H1 (cell line): Measurements from ENCODE around the gene RMDN2. TPM values are rescaled to one million over a fixed set of nuclear protein-coding genes. Genes with fewer than 3 reads are reported as not detected.

ENCODE experiments used
- CTCF ChIA-PET: fragments of 300-600 bp; sonication (Branson Sonifier 250); formaldehyde crosslinking; loops from one replicate; lab custom pipeline; 2021; ENCODE audit not compliant: partially characterized antibody; lab: Charles Lee
- POLR2A ChIA-PET: fragments of 300-600 bp; sonication (Branson Sonifier 250); formaldehyde crosslinking; loops from one replicate; lab custom pipeline; 2021; ENCODE audit warnings: inconsistent platforms; ENCODE audit not compliant: partially characterized antibody; lab: Charles Lee
- DNase-seq, 2 experiments: peaks; one replicate each; pipeline versions ENCODE4 v3.0.0 to v3.0.0-alpha.2; 2010 to 2022; ENCODE audit warnings: low spot score in 2 of 2, low read depth in 1 of 2, mixed read lengths in 1 of 2
- FAIRE-seq: peaks from 2 replicates; lab custom pipeline; 2011; peaks lifted over from hg19 to GRCh38; lab: Jason Lieb, UNC
- H2AFZ ChIP-seq: 2 replicates; pipeline ENCODE4 v1.8.1; 2012; ENCODE audit warnings: low read length, inconsistent platforms
- H2AK5ac ChIP-seq: 2 replicates; pipeline ENCODE4 v1.6.1; 2013; ENCODE audit warnings: low read depth, low read length
- H2BK120ac ChIP-seq: replicated peaks from 2 replicates; pipeline ENCODE3; 2013; ENCODE audit warnings: low read depth, low read length, inconsistent platforms
- H2BK12ac ChIP-seq: 2 replicates; pipeline ENCODE4 v1.6.1; 2013; ENCODE audit warnings: low read depth, low read length
- H2BK15ac ChIP-seq: 2 replicates; pipeline ENCODE4 v1.6.1; 2013; ENCODE audit warnings: low read length
- H2BK20ac ChIP-seq: 2 replicates; pipeline ENCODE4 v1.6.1; 2013; ENCODE audit warnings: low read length
- H2BK5ac ChIP-seq: 2 replicates; pipeline ENCODE4 v1.6.1; 2013; ENCODE audit warnings: low read depth, low read length
- H3K14ac ChIP-seq: 2 replicates; pipeline ENCODE4 v1.6.1; 2013; ENCODE audit warnings: inconsistent platforms; ENCODE audit not compliant: insufficient read length
- H3K18ac ChIP-seq: 2 replicates; pipeline ENCODE4 v1.6.1; 2013; ENCODE audit warnings: low read length; ENCODE audit errors: extremely low read depth
- H3K23ac ChIP-seq: 2 replicates; pipeline ENCODE4 v1.6.1; 2013; ENCODE audit warnings: inconsistent platforms; ENCODE audit not compliant: insufficient read length
- H3K23me2 ChIP-seq: 2 replicates; pipeline ENCODE4 v1.6.1; 2013; ENCODE audit warnings: low read depth, low read length
- H3K27ac ChIP-seq: 2 replicates; pipeline ENCODE4 v1.6.1; 2011; ENCODE audit warnings: low read depth, low read length, inconsistent platforms
- H3K27me3 ChIP-seq, 4 experiments: replicated peaks in 1 of 4; 1 replicate in 1 of 4; 2 replicates in 3 of 4; pipeline versions ENCODE4 v1.6.1 to v1.8.1; 2011 to 2013; ENCODE audit warnings: low read length in 3 of 4, mild to moderate bottlenecking in 3 of 4, inconsistent platforms in 2 of 4, mixed read lengths in 2 of 4, moderate library complexity in 1 of 4; ENCODE audit not compliant: control insufficient read depth in 3 of 4, insufficient read depth in 3 of 4; ENCODE audit errors: extremely low read depth in 1 of 4
- H3K36me3 ChIP-seq, 4 experiments: 2 replicates each; pipeline versions ENCODE4 v1.6.1 to v1.8.1; 2011 to 2013; ENCODE audit warnings: mild to moderate bottlenecking in 4 of 4, low read length in 3 of 4, moderate library complexity in 2 of 4, control low read depth in 1 of 4, inconsistent platforms in 1 of 4; ENCODE audit not compliant: insufficient read depth in 4 of 4, control insufficient read depth in 2 of 4
- H3K4ac ChIP-seq: replicated peaks from 2 replicates; pipeline ENCODE3; 2013; ENCODE audit warnings: low read length, low read depth, mixed read lengths, inconsistent platforms; ENCODE audit not compliant: insufficient read length
- H3K4me1 ChIP-seq, 4 experiments: replicated peaks in 1 of 4; 1 replicate in 1 of 4; 2 replicates in 3 of 4; pipeline versions ENCODE4 v1.6.1 to v1.8.1; 2011 to 2013; ENCODE audit warnings: low read length in 3 of 4, inconsistent platforms in 2 of 4, mixed read lengths in 1 of 4; ENCODE audit not compliant: insufficient read depth in 4 of 4, control insufficient read depth in 3 of 4
- H3K4me2 ChIP-seq, 2 experiments: 2 replicates each; pipeline versions ENCODE4 v1.6.1 to v1.8.1; 2011 to 2013; ENCODE audit warnings: low read depth in 2 of 2, low read length in 2 of 2, control low read depth in 1 of 2, inconsistent platforms in 1 of 2, mild to moderate bottlenecking in 1 of 2; ENCODE audit not compliant: insufficient read depth in 1 of 2
- H3K4me3 ChIP-seq, 4 experiments: fragments of 200-600, 300-600 bp in 1 of 4; sonication (generic), shearing (Covaris generic), sonication (Bioruptor Twin) in 1 of 4; 2 replicates each; pipeline versions ENCODE4 v1.5.1 to v1.8.1; 2011 to 2016; ENCODE audit warnings: low read length in 4 of 4, low read depth in 3 of 4, control low read depth in 2 of 4, inconsistent platforms in 2 of 4, mild to moderate bottlenecking in 2 of 4, mixed read lengths in 1 of 4, moderate library complexity in 1 of 4; ENCODE audit not compliant: insufficient read depth in 2 of 4; ENCODE audit errors: extremely low read depth in 1 of 4
- H3K56ac ChIP-seq: replicated peaks from 2 replicates; pipeline ENCODE3; 2013; ENCODE audit warnings: low read depth, mild to moderate bottlenecking, mixed read lengths, low read length, inconsistent platforms; ENCODE audit not compliant: insufficient read length
- H3K79me1 ChIP-seq: 2 replicates; pipeline ENCODE4 v1.6.1; 2013; ENCODE audit warnings: low read depth, low read length, control low read depth
- H3K79me2 ChIP-seq, 2 experiments: 2 replicates each; pipeline versions ENCODE4 v1.6.1 to v1.8.1; 2012 to 2013; ENCODE audit warnings: low read length in 2 of 2, mild to moderate bottlenecking in 2 of 2, inconsistent platforms in 1 of 2; ENCODE audit not compliant: insufficient read depth in 2 of 2, control insufficient read depth in 1 of 2
- H3K9ac ChIP-seq, 4 experiments: replicated peaks in 1 of 4; 1 replicate in 1 of 4; 2 replicates in 3 of 4; pipeline versions ENCODE4 v1.6.1 to v1.8.1; 2011 to 2013; ENCODE audit warnings: low read depth in 3 of 4, low read length in 3 of 4, control low read depth in 2 of 4, mild to moderate bottlenecking in 2 of 4, moderate library complexity in 2 of 4, inconsistent platforms in 1 of 4; ENCODE audit errors: extremely low read depth in 1 of 4
- H3K9me3 ChIP-seq, 2 experiments: 2 replicates each; pipeline versions ENCODE4 v1.6.1 to v1.8.1; 2012 to 2013; ENCODE audit warnings: mild to moderate bottlenecking in 2 of 2, moderate library complexity in 2 of 2, control low read depth in 1 of 2, inconsistent platforms in 1 of 2, low read depth in 1 of 2, low read length in 1 of 2, mixed read lengths in 1 of 2; ENCODE audit not compliant: insufficient read depth in 2 of 2
- H4K20me1 ChIP-seq, 2 experiments: replicated peaks in 1 of 2; 2 replicates each; pipeline versions ENCODE3 to v1.8.1; 2011 to 2013; ENCODE audit warnings: inconsistent platforms in 2 of 2, low read length in 2 of 2, mild to moderate bottlenecking in 1 of 2; ENCODE audit not compliant: insufficient read depth in 2 of 2, control insufficient read depth in 1 of 2
- H4K5ac ChIP-seq: 2 replicates; pipeline ENCODE4 v1.6.1; 2013; ENCODE audit warnings: low read length, low read depth, mixed read lengths, inconsistent platforms; ENCODE audit not compliant: insufficient read length
- H4K8ac ChIP-seq: 2 replicates; pipeline ENCODE4 v1.8.0; 2013; ENCODE audit warnings: mild to moderate bottlenecking, moderate library complexity, low read length, inconsistent platforms; ENCODE audit not compliant: insufficient read depth; ENCODE audit errors: extremely low read depth
- H4K91ac ChIP-seq: replicated peaks from 2 replicates; pipeline ENCODE3; 2013; ENCODE audit warnings: low read length, mixed read lengths, inconsistent platforms; ENCODE audit not compliant: insufficient read length
- ATF3 ChIP-seq: IDR thresholded peaks from 2 replicates; pipeline ENCODE4 v1.6.1; 2011; ENCODE audit warnings: low read depth, mild to moderate bottlenecking, low read length; ENCODE audit not compliant: insufficient read depth
- CREB1 ChIP-seq: IDR thresholded peaks from 2 replicates; pipeline ENCODE4 v1.6.1; 2012; ENCODE audit warnings: inconsistent platforms
- EGR1 ChIP-seq: IDR thresholded peaks from 2 replicates; pipeline ENCODE4 v1.6.1; 2011; ENCODE audit warnings: low read depth, low read length, borderline replicate concordance
- KDM1A ChIP-seq: fragments of 200-600, 300-600 bp; sonication (generic); IDR thresholded peaks from 2 replicates; pipeline ENCODE4 v1.7.1; 2016; ENCODE audit warnings: mild to moderate bottlenecking, low read length, borderline replicate concordance
- NANOG ChIP-seq: IDR thresholded peaks from 2 replicates; pipeline ENCODE4 v1.6.1; 2011; ENCODE audit warnings: low read length, low read depth, mild to moderate bottlenecking, inconsistent platforms; ENCODE audit not compliant: insufficient read depth, poor library complexity, severe bottlenecking
- PHF8 ChIP-seq: fragments of 200-600 bp; sonication (generic); conservative IDR thresholded peaks from 2 replicates; pipeline ENCODE4 v1.7.1; 2012; ENCODE audit warnings: low read depth, mild to moderate bottlenecking, inconsistent platforms, low read length, moderate library complexity
- RBBP5 ChIP-seq: IDR thresholded peaks from 2 replicates; pipeline ENCODE4 v1.7.1; 2012; ENCODE audit warnings: low read depth, mild to moderate bottlenecking, inconsistent platforms, low read length, moderate library complexity, borderline replicate concordance
- SAP30 ChIP-seq: fragments of 300-600 bp; sonication (generic); IDR thresholded peaks from 2 replicates; pipeline ENCODE4 v1.7.1; 2012; ENCODE audit warnings: low read length, moderate library complexity, mild to moderate bottlenecking, inconsistent platforms; ENCODE audit not compliant: insufficient read depth, insufficient replicate concordance
- SIRT6 ChIP-seq: IDR thresholded peaks from one replicate; pipeline ENCODE4 v1.7.1; 2012; ENCODE audit warnings: low read length, inconsistent platforms
- SP4 ChIP-seq: IDR thresholded peaks from 2 replicates; pipeline ENCODE4 v1.6.1; 2012; ENCODE audit warnings: low read length, inconsistent platforms
- TAF1 ChIP-seq: IDR thresholded peaks from 2 replicates; pipeline ENCODE4 v1.6.1; 2011; ENCODE audit warnings: mild to moderate bottlenecking, low read depth, low read length
- YY1 ChIP-seq: IDR thresholded peaks from 2 replicates; pipeline ENCODE4 v1.6.1; 2011; ENCODE audit warnings: low read depth, mild to moderate bottlenecking, low read length
- WGBS, 2 experiments: shearing (Covaris generic) in 1 of 2; methylation state at CpG; one replicate each; pipeline versions ENCODE4 v1.1.6 to v1.1.7; 2013 to 2015; ENCODE audit warnings: low lambda C conversion rate in 2 of 2, mixed read lengths in 2 of 2, inconsistent platforms in 1 of 2, low coverage in 1 of 2, missing lambda C conversion rate in 1 of 2; ENCODE audit not compliant: insufficient replicate concordance in 2 of 2, insufficient coverage in 1 of 2, insufficient read length in 1 of 2; ENCODE audit errors: extremely low coverage in 1 of 2, missing lambda C conversion rate in 1 of 2; 5-methylcytosine and 5-hydroxymethylcytosine counted together
- polyA plus RNA-seq, 7 experiments: library from polyadenylated mRNA; depleted of rRNA in 3 of 7; stranded (reverse) in 5 of 7; unstranded in 2 of 7; fragments of >200 nt in 5 of 7; fragments of 200-250 nt in 2 of 7; gene quantifications; 1 replicate in 5 of 7; 2 replicates in 1 of 7; 4 replicates in 1 of 7; pipeline versions ENCODE4 v1.2.1 to v1.2.3, GENCODE V29; 2011 to 2013; ENCODE audit warnings: missing spikeins in 2 of 7, mixed read lengths in 2 of 7
- total RNA-seq: library from RNA; stranded (reverse); fragmentation: NEBNext Ultra II Directional; extraction: Animal tissue kit (Norgen Biotek cat#: 25700); gene quantifications from 2 replicates; pipeline ENCODE4 v1.2.1, GENCODE V29; 2021

The RMDN2 gene
- total and polyA plus RNA-seq, 2 of the 8 experiments (the other 6 are each of a cell fraction or from before 2014, with no cell fraction given) = 0.53 to 3.0 TPM

DNA sequence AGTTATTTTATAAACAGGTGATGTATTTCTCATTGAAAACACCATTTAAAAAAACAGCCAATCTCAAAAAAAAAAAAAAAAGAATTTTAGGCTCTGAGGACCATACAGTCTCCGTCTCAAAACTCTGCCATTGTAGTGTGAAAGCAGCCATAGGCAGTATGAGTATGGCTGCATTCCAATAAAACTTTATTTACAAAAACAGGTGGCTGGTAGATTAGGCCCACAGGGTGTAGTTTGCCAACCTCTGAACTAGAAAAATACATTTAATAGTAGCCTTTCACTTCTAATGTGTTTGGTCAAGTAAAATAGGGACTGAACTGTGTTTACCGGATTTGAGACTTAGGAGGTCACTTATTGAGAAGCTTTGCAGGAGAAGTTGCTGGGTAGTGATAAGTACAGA, 19.2 kb downstream of the RMDN2 start:
- POLR2A ChIA-PET = no interaction called here
- no peak overlapping the region for H2BK15ac ChIP-seq
- no peaks in the 10 kb centered on the region for H3K27me3 ChIP-seq
- H3K56ac ChIP-seq = no peak overlapping the region
- H3K79me2 ChIP-seq = no peaks in the 10 kb centered on the region
- CTCF ChIA-PET = no interaction called here
- 84% methylated on average over 2 of the region's 2 CpGs; no CpG with 5 or more reads in 1 of the 2 experiments for WGBS, 2 experiments
- DNase-seq (no peak), FAIRE-seq (no peak)
- H3K4ac ChIP-seq = no peak overlapping the region
- no peak overlapping the region for H2BK5ac ChIP-seq
- no peak overlapping the region for H2BK12ac ChIP-seq
- H2AFZ ChIP-seq = no peak overlapping the region
- no peak overlapping the region for H2BK20ac ChIP-seq
- no peak overlapping the region for H3K23ac ChIP-seq
- no peak overlapping the region for H3K9ac ChIP-seq
- no peak overlapping the region for H3K14ac ChIP-seq
- no peak overlapping the region for H2AK5ac ChIP-seq
- H3K9me3 ChIP-seq = 0 out of 4 replicates have a peak, but pooled peaks cover 0 to 3% of the 10 kb centered on the region in 2 experiments
- no peak overlapping the region for H3K27ac ChIP-seq
- no peak overlapping the region for H3K4me3 ChIP-seq
- no peak overlapping the region for H4K5ac ChIP-seq
- H2BK120ac ChIP-seq = no peak overlapping the region
- TF ChIP-seq RBBP5 (no peak), EGR1 (no peak), SAP30 (no peak), SIRT6 (no peak), CREB1 (no peak), ATF3 (no peak), TAF1 (no peak), SP4 (no peak), NANOG (no peak), YY1 (no peak), KDM1A (no peak), PHF8 (no peak)
- no peaks in the 10 kb centered on the region; a peak in 1 of 8 replicates for H3K36me3 ChIP-seq
- no peak overlapping the region for H4K8ac ChIP-seq
- H3K4me2 ChIP-seq = no peak overlapping the region
- H3K18ac ChIP-seq = no peak overlapping the region
- no peaks in the 10 kb centered on the region; the same call in 1 of the 2 replicates for H3K23me2 ChIP-seq
- no peak overlapping the region for H4K91ac ChIP-seq
- H4K20me1 ChIP-seq = no peaks in the 10 kb centered on the region
- H3K4me1 ChIP-seq = no peaks in the 10 kb centered on the region
- no peaks in the 10 kb centered on the region for H3K79me1 ChIP-seq
